Neural progenitor cell (in vitro differentiated cells): ENCODE measurements around the gene MSL1.

Source experiments
- CTCF ChIP-seq: fragments of 200-600 bp; sonication (generic); IDR thresholded peaks from 2 replicates; pipeline ENCODE4 v1.5.1; 2017; ENCODE audit warnings: antibody characterized with exemption, mild to moderate bottlenecking
- EZH2 ChIP-seq: fragments of 200-600 bp; sonication (generic); IDR thresholded peaks from 2 replicates; pipeline ENCODE4 v1.6.1; 2017; ENCODE audit warnings: antibody characterized with exemption, mild to moderate bottlenecking, moderate library complexity
- EZH2phosphoT487 ChIP-seq: fragments of 200-600 bp; sonication (generic); IDR thresholded peaks from 2 replicates; pipeline ENCODE4 v1.6.1; 2017; ENCODE audit warnings: antibody characterized with exemption

DNA sequence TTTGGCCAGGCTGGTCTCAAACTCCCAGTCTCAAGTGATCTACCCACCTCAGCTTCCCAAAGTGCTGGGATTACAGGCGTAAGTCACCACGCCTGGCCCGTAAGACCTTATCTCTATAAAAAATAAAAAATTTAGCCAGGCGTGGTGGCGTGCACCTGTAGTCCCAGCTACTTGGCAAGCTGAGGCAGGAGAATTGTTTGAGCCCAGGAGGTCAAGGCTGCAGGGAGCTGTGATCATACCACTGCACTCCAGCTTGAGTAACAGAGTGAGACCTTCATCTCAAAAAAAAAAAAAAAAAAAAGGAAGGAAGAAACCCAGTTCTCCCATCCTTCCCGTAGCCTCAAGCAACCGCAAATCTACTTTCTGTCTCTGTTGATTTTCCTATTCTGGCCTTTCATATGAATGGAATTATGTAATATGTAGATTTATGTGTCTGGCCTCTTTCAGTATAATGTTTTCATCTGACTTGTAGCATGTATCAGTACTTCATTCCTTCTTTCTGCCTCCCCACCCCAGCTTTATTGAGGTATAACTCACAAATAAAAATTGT lies 29.7 kb downstream of the MSL1 start:
- TF ChIP-seq CTCF = no peak
- no peak for TF ChIP-seq EZH2
- TF ChIP-seq EZH2phosphoT487 = no peak
